HEK293T (cell line): ENCODE results near the gene NF1.
"Not testable (repeated sequence)": the region's sequence is repeated elsewhere in the genome, so short reads cannot be mapped to it uniquely, and the experiment has no call there.

ENCODE experiments used
- ARNT ChIP-seq: fragments of 450-650 bp; IDR thresholded peaks from 2 replicates; pipeline ENCODE4 v1.6.1; 2017; ENCODE audit warnings: mild to moderate bottlenecking
- ELF4 ChIP-seq: fragments of 450-650 bp; IDR thresholded peaks from 2 replicates; pipeline ENCODE4 v1.6.1; 2017; ENCODE audit warnings: antibody characterized with exemption
- FOXA1 ChIP-seq: fragments of 450-650 bp; IDR thresholded peaks from 2 replicates; pipeline ENCODE4 v1.6.1; 2016; ENCODE audit warnings: mild to moderate bottlenecking
- FOXK2 ChIP-seq: fragments of 450-650 bp; IDR thresholded peaks from 2 replicates; pipeline ENCODE4 v1.6.1; 2016; ENCODE audit warnings: mild to moderate bottlenecking
- NFRKB ChIP-seq: fragments of 450-650 bp; IDR thresholded peaks from 2 replicates; pipeline ENCODE4 v1.6.1; 2016; ENCODE audit warnings: mild to moderate bottlenecking, moderate library complexity
- SUZ12 ChIP-seq: fragments of 450-650 bp; IDR thresholded peaks from 2 replicates; pipeline ENCODE4 v1.6.1; 2016; ENCODE audit warnings: mild to moderate bottlenecking
- TARDBP ChIP-seq: fragments of 450-650 bp; IDR thresholded peaks from 2 replicates; pipeline ENCODE4 v1.6.1; 2016
- TF ChIP-seq, protein P1 (sequence below): fragments of 450-650 bp; IDR thresholded peaks from 2 replicates; pipeline ENCODE4 v1.6.1; 2016

DNA sequence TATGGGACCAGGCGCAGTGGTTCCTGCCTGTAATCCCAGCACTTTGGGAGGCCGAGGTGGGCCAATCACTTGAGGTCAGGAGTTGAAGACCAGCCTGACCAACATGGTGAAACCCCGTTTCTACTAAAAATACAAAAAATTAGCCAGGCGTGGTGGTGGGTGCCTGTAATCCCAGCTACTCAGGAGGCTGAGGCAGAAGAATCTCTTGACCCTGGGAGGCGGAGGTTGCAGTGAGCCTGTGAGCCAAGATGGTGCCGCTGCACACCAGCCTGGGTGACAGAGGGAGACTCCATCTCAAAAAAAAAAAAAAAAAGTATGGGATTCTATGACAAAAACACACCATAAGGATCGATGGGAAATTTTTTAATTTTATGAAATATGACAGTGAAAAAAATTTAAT is 217.4 kb downstream of the NF1 start:
- TF ChIP-seq FOXK2, SUZ12, FOXA1, ELF4, TARDBP, ARNT, NFRKB: not testable (repeated sequence)
- TF ChIP-seq, protein P1, sequence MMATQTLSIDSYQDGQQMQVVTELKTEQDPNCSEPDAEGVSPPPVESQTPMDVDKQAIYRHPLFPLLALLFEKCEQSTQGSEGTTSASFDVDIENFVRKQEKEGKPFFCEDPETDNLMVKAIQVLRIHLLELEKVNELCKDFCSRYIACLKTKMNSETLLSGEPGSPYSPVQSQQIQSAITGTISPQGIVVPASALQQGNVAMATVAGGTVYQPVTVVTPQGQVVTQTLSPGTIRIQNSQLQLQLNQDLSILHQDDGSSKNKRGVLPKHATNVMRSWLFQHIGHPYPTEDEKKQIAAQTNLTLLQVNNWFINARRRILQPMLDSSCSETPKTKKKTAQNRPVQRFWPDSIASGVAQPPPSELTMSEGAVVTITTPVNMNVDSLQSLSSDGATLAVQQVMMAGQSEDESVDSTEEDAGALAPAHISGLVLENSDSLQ, result not testable (repeated sequence)
